ENCODE data around the gene LHX1.

LHX1 gene

GRCh38 chr17:36894177-36894576 lies 43.1 kb upstream of the LHX1 start:
- ATAC-seq = no peak
- TF ChIP-seq ZFP30 (CRISPR knock-in tag; IDR thresholded peaks at IDR 0.05) (no peak), ZFP3 (CRISPR knock-in tag; IDR thresholded peaks at IDR 0.05) (no peak), OSR1 (CRISPR knock-in tag; IDR thresholded peaks at IDR 0.05) (no peak), PPARA (CRISPR knock-in tag; IDR thresholded peaks at IDR 0.05; ENCODE audit: borderline replicate concordance) (no peak), ZNF70 (CRISPR knock-in tag; IDR thresholded peaks at IDR 0.05) (no peak), CSRNP3 (CRISPR knock-in tag; IDR thresholded peaks at IDR 0.05) (no peak), CREB5 (CRISPR knock-in tag; IDR thresholded peaks at IDR 0.05; ENCODE audit: low read depth) (no peak), POU6F1 (CRISPR knock-in tag; IDR thresholded peaks at IDR 0.05; ENCODE audit: borderline replicate concordance, low read depth) (no peak), CSDC2 (CRISPR knock-in tag; IDR thresholded peaks at IDR 0.05) (no peak), SNAI2 (CRISPR knock-in tag; IDR thresholded peaks at IDR 0.05) (no peak), TOX (CRISPR knock-in tag; IDR thresholded peaks at IDR 0.05; ENCODE audit: borderline replicate concordance) (no peak), ESRRG (CRISPR knock-in tag; IDR thresholded peaks at IDR 0.05) (no peak), TCF4 (CRISPR knock-in tag; IDR thresholded peaks at IDR 0.05; ENCODE audit: borderline replicate concordance) (no peak), ZNF8 (CRISPR knock-in tag; IDR thresholded peaks at IDR 0.05) (no peak), PATZ1 (CRISPR knock-in tag; IDR thresholded peaks at IDR 0.05; ENCODE audit: borderline replicate concordance) (no peak), ISL1 (CRISPR knock-in tag; IDR thresholded peaks at IDR 0.05) (no peak)

GRCh38 chr17:36894925-36895324 lies 42.4 kb upstream of the LHX1 start:
- no peak for ATAC-seq
- TF ChIP-seq ZFP30 (CRISPR knock-in tag; IDR thresholded peaks at IDR 0.05) (no peak), GLIS3 (CRISPR knock-in tag; IDR thresholded peaks at IDR 0.05) (no peak), PATZ1 (CRISPR knock-in tag; IDR thresholded peaks at IDR 0.05; ENCODE audit: borderline replicate concordance) (no peak), ZC3H10 (CRISPR knock-in tag; IDR thresholded peaks at IDR 0.05) (no peak), BACH2 (CRISPR knock-in tag; IDR thresholded peaks at IDR 0.05; ENCODE audit: borderline replicate concordance) (no peak), ZNF70 (CRISPR knock-in tag; IDR thresholded peaks at IDR 0.05) (no peak), TCF4 (CRISPR knock-in tag; IDR thresholded peaks at IDR 0.05; ENCODE audit: borderline replicate concordance) (no peak), ZFP3 (CRISPR knock-in tag; IDR thresholded peaks at IDR 0.05) (no peak), ZNF8 (CRISPR knock-in tag; IDR thresholded peaks at IDR 0.05) (no peak), ZNF565 (CRISPR knock-in tag; conservative IDR thresholded peaks at IDR 0.05; ENCODE audit: low read depth) (no peak), PPARA (CRISPR knock-in tag; IDR thresholded peaks at IDR 0.05; ENCODE audit: borderline replicate concordance) (no peak), TOX (CRISPR knock-in tag; IDR thresholded peaks at IDR 0.05; ENCODE audit: borderline replicate concordance) (no peak), ARNTL (CRISPR knock-in tag; IDR thresholded peaks at IDR 0.05; ENCODE audit: borderline replicate concordance, low read depth) (no peak), CSDC2 (CRISPR knock-in tag; IDR thresholded peaks at IDR 0.05) (no peak), RARB (CRISPR knock-in tag; IDR thresholded peaks at IDR 0.05) (no peak)
